Kidney epithelial cell (primary cell): ENCODE measurements around the gene COCH. TPM values are rescaled to one million over a fixed set of nuclear protein-coding genes. Genes with fewer than 3 reads are reported as not detected.

Experiments used
- DNase-seq: peaks from one replicate; pipeline ENCODE4 v3.0.0-alpha.2; 2010; ENCODE audit warnings: low read depth
- H3K27me3 ChIP-seq: 2 replicates; pipeline ENCODE4 v1.6.0; 2011; ENCODE audit warnings: low read length; ENCODE audit not compliant: control insufficient read depth, insufficient read depth
- H3K36me3 ChIP-seq: 2 replicates; pipeline ENCODE4 v1.5.1; 2011; ENCODE audit warnings: low read length; ENCODE audit not compliant: control insufficient read depth, insufficient read depth
- H3K4me3 ChIP-seq: 2 replicates; pipeline ENCODE4 v1.5.1; 2011; ENCODE audit warnings: low read depth, mild to moderate bottlenecking, control low read depth, low read length
- total RNA-seq: library from RNA; depleted of rRNA; stranded (reverse); fragments of >200 nt; gene quantifications from 2 replicates; pipeline ENCODE4 v1.2.3, GENCODE V29; 2015
- TF ChIP-seq, protein P1 (sequence below): IDR thresholded peaks from 2 replicates; pipeline ENCODE4 v1.5.1; 2011; ENCODE audit warnings: mild to moderate bottlenecking, moderate library complexity, low read length, control low read depth, inconsistent platforms; ENCODE audit not compliant: insufficient read depth, poor library complexity, severe bottlenecking

The COCH gene
- total RNA-seq, 1 donor from 2014 or later = 16.4 TPM

DNA sequence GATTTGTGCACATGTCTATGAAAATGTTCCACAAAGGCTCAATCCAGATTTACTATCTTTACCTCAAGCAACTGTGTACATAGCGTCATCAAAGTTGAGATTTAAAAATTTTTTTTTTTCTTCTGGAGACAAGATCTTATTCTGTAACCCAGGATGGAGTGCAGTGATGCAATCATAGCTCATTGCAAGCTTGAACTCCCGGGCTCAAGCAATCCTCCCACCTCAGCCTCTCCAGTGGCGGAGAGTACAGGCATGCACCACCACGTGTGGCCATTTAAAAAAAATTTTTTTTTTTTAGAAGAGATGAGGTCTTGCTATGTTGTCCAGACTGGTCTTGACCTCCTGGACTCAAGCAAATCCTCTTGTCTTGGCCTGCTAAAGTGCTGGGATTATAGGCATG lies 2.3 kb downstream of the COCH start:
- Histone ChIP-seq H3K4me3 (no peak overlapping the region), H3K36me3 (no peaks in the 10 kb centered on the region), H3K27me3 (peaks cover 20% of the 10 kb centered on the region)
- no peak for DNase-seq
- TF ChIP-seq, protein P1, sequence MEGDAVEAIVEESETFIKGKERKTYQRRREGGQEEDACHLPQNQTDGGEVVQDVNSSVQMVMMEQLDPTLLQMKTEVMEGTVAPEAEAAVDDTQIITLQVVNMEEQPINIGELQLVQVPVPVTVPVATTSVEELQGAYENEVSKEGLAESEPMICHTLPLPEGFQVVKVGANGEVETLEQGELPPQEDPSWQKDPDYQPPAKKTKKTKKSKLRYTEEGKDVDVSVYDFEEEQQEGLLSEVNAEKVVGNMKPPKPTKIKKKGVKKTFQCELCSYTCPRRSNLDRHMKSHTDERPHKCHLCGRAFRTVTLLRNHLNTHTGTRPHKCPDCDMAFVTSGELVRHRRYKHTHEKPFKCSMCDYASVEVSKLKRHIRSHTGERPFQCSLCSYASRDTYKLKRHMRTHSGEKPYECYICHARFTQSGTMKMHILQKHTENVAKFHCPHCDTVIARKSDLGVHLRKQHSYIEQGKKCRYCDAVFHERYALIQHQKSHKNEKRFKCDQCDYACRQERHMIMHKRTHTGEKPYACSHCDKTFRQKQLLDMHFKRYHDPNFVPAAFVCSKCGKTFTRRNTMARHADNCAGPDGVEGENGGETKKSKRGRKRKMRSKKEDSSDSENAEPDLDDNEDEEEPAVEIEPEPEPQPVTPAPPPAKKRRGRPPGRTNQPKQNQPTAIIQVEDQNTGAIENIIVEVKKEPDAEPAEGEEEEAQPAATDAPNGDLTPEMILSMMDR = no peak

DNA sequence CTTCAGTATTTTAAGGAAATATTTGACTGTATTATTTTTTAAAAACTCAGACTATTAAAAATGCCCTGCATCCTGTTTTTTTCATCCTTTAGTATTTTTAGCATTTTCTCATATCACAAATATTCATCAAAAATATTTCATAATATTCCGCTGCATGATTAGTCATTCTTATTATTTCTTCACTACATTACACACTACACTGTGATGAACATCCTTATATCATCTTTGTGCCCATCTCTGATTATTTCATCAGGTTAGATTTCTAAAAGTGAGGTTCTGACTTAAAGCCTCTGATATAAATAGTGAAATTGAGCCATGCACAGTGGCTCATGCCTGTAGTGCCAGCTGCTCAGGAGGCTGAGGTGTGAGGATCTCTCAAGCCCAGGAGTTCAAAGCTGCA lies 8.1 kb downstream of the COCH start:
- TF ChIP-seq, protein P1 = no peak
- Histone ChIP-seq H3K27me3 (no peaks in the 10 kb centered on the region), H3K4me3 (no peak overlapping the region), H3K36me3 (no peaks in the 10 kb centered on the region)
- no peak for DNase-seq

DNA sequence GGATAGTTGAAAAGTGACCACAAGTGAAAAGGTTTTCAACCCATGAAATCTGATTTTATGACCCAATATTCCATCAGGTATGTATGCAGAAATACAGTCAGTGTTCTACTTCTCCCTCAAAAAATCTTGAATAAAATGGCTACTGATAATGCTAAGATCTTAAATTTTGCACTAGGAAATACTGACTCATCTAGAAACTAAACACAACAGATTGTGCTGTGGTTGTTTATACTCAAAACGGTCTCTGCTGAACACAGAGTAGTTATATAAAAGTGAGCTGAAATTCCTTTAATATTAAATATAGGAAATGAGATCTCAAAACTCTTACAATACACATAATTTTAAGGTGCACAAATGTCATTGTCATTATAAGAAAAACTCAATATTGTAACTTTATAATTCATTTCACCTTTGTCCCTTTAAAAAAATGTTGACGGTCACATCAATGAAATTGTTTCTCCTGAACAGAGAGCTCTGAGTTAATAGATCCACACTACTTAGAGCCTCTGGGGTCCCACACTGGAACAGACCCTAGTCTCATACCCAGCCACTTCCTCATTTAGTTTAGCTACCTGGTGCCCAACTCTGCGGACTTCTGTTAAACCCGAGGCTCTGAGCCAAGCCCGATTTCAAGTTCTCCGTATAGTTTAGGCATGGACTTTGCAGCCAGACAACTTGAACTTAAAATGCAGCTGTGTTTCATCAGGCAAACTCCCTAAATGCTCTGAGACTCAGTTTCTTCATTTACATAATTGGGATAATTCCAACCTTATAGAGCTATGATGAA lies 9.3 kb downstream of the COCH start:
- Histone ChIP-seq H3K4me3 (no peak overlapping the region), H3K27me3 (no peaks in the 10 kb centered on the region), H3K36me3 (no peaks in the 10 kb centered on the region)
- no peak for DNase-seq
- TF ChIP-seq, protein P1 = no peak

DNA sequence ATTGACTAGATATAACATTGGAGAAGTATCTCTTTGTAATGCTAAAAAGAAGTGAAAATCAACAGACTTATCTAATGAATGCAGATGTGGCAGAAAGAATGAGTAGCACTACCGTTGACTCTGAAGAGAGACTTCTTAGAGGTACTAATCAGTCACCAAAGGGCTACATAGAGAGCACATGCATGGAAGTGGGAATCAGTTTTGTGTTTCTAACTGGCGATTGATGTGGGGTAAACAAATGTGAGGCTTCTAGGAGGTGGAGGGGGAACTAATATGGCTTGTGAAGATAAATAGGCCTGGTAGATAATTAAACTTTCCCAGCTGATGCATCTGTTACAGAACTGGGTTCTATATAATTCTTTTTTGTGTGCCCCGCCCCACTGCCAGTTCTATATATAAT lies 10.5 kb downstream of the COCH start:
- no peak overlapping the region for H3K4me3 ChIP-seq
- H3K27me3 ChIP-seq = no peaks in the 10 kb centered on the region
- TF ChIP-seq, protein P1 = no peak
- DNase-seq = no peak
- no peaks in the 10 kb centered on the region for H3K36me3 ChIP-seq

DNA sequence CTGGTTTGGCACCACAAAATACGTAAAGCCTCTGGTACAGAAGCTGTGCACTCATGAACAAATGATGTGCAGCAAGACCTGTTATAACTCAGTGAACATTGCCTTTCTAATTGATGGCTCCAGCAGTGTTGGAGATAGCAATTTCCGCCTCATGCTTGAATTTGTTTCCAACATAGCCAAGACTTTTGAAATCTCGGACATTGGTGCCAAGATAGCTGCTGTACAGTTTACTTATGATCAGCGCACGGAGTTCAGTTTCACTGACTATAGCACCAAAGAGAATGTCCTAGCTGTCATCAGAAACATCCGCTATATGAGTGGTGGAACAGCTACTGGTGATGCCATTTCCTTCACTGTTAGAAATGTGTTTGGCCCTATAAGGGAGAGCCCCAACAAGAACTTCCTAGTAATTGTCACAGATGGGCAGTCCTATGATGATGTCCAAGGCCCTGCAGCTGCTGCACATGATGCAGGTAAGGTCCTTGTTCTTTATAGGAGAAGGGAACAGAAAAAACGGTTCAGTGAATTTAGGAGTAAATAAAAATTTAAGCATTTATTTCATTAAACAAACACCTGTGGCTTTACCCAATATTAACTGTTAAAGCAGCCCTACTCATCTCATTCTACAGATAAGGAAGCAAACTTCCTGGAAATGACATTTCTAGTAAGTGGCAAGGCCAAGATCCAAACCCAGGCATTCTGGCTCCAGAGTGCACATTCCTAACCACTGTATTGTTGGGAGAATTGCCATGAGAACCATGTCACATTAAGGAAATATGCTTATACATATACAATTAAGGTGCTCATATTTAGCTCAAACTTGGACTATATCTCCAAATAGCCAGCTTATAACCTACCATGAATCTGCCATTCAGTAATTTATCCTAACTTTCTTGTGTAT lies 11.7 kb downstream of the COCH start:
- H3K36me3 ChIP-seq = no peaks in the 10 kb centered on the region
- TF ChIP-seq, protein P1 = no peak
- DNase-seq = no peak
- H3K4me3 ChIP-seq = no peak overlapping the region
- no peaks in the 10 kb centered on the region for H3K27me3 ChIP-seq
